Measurements from ENCODE around the gene SPRED2. TPM values are rescaled to one million over a fixed set of nuclear protein-coding genes. Genes with fewer than 3 reads are reported as not detected.

SPRED2 gene
- total RNA-seq, 1 donor from 2014 or later = 11.1 TPM

DNA sequence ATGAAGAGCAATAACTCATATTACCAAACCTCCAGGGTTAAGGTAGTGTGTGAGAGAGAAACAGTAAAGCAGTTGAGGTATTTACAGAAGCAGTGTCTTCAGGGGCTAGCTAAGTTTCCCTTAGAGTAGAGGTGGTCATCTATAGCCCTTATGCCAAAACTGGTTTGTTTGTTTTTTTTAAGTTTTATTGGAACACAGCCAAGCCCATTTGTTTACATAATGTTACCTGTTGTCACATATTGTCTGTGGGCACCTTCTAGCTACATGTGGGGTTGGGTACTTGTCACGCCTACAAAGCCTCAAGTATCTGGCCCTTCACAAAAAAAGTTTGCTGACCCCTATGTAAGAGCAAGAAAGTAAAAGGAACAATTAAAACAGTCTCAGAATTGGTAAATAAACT lies 165.4 kb downstream of the SPRED2 start:
- H3K4me3 ChIP-seq (ENCODE audit: low read depth, low read length) = no peak overlapping the region
- TF ChIP-seq CTCF (conservative IDR thresholded peaks at IDR 0.05; ENCODE audit: low read depth, low read length) = no peak
- DNase-seq (ENCODE audit: low read depth) = no peak

- DNase-seq (ENCODE audit: low read depth) = no peak
- H3K4me3 ChIP-seq (ENCODE audit: low read depth, low read length) = no peak overlapping the region
- TF ChIP-seq CTCF (conservative IDR thresholded peaks at IDR 0.05; ENCODE audit: low read depth, low read length) = no peak
These were observed 166.7 kb downstream of the SPRED2 start for GRCh38 chr2:65265671-65266045.

- peak; percentile 52 for DNase-seq (ENCODE audit: low read depth)
- no peak overlapping the region for H3K4me3 ChIP-seq (ENCODE audit: low read depth, low read length)
- TF ChIP-seq CTCF (conservative IDR thresholded peaks at IDR 0.05; ENCODE audit: low read depth, low read length) = peak; percentile 75
These were observed 167.4 kb downstream of the SPRED2 start for GRCh38 chr2:65264821-65265670.

DNA sequence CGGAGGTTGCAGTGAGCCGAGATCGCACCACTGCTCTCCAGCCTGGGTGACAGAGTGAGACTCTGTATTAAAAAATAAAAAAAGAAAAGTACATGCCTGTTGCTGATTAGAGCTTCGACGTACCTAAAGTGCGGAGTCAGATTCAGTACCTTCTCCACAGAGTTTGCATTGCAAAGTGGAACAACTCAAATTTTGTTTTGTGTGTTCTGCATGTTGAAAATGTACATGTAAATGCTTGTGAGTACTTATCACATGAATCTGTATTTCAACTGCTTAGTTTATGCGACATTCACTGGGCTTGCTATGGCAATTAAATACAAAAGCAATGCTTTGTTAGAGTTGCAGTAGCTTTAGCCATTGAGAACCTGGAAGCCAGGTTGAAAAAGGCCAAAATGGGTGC lies 168.4 kb downstream of the SPRED2 start:
- H3K4me3 ChIP-seq (ENCODE audit: low read depth, low read length) = no peak overlapping the region
- no peak for DNase-seq (ENCODE audit: low read depth)
- TF ChIP-seq CTCF (conservative IDR thresholded peaks at IDR 0.05; ENCODE audit: low read depth, low read length) = no peak

DNA sequence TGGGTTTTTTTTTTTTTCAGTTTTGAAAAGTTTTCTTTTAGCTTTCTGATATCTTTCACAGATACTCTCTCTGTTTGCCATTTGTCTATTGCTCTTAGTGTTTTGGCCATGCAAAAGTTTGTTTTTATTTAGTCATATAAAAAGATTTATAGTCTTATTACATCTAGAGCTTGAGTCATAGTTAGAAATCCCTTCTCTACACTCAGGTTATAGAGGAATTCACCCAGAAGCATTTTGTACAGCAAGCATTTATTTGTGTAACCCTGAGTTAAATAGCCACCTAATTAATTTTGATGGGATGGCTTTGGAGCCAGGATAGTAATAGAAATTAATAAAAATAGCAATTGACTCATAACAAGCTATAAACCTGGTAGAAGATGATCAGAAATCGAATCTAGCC lies 169.1 kb downstream of the SPRED2 start:
- H3K4me3 ChIP-seq (ENCODE audit: low read depth, low read length) = no peak overlapping the region
- DNase-seq (ENCODE audit: low read depth) = no peak
- TF ChIP-seq CTCF (conservative IDR thresholded peaks at IDR 0.05; ENCODE audit: low read depth, low read length) = no peak

- H3K4me3 ChIP-seq (ENCODE audit: low read depth, low read length) = no peak overlapping the region
- DNase-seq (ENCODE audit: low read depth) = no peak
- TF ChIP-seq CTCF (conservative IDR thresholded peaks at IDR 0.05; ENCODE audit: low read depth, low read length) = no peak
These were observed 170.7 kb downstream of the SPRED2 start for GRCh38 chr2:65261676-65262075.

Other genes with a start within 250 kb of the SPRED2 start
- 95.3 and 103 TPM in 2 replicates for gene ACTR2, start 204.8 kb downstream of the SPRED2 start, total RNA-seq